Renal cortex interstitium (tissue), 11 donors: ENCODE data around the gene IFNK. TPM values are rescaled to one million over a fixed set of nuclear protein-coding genes. Genes with fewer than 3 reads are reported as not detected.

Source experiments
- DNase-seq, 11 donors: peaks; one replicate each; pipeline ENCODE4 v3.0.0-alpha.2; 2013; ENCODE audit warnings: low read depth in 9 of 11, low spot score in 4 of 11; ENCODE audit errors: extremely low read depth in 1 of 11
- polyA plus RNA-seq, 3 donors: library from polyadenylated mRNA; unstranded; fragments of 120-200 nt; gene quantifications; one replicate each; pipeline ENCODE4 v1.2.1, GENCODE V29; 2013; ENCODE audit not compliant: insufficient read length in 3 of 3

Gene IFNK
- polyA plus RNA-seq, 3 donors, result not detected

DNA sequence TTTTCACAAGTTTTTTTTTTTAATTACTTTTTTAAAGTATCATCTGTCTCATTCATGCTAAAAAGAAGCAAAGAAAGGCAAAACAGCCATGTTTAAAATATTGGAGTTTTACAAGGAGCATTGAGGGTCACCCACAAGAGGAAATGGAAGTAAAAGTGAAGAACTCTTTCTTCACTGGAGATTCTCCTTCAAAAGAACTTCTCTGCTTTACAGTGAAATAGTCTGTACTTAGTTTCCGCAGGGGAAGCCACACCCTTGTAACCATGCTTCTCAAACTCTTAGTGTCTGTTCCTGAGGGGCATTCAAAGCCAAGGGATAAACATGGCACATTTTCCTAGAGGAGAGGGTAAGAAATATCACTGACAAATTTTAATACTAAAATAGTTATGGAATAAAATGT, 40.6 kb downstream of the IFNK start:
- no peak for DNase-seq

DNA sequence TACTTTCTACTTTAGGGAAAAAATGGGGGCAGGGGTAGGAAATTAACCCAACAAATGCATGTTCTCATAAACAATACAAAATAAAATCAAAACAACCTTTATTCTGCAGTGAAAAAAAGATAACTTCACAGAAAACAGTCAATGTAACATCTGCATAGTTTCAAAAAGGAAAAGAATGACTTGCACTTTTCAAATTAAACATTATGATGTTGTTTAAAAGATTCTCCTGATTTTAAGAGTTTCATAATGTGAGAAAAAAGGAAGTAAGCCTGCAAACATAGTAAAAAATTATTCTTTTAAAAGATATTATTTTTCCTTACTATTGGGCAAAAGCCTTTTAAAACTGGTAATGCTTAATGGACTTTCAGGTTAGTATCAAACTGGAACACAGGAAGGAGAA, 41.6 kb downstream of the IFNK start:
- no peak for DNase-seq

DNA sequence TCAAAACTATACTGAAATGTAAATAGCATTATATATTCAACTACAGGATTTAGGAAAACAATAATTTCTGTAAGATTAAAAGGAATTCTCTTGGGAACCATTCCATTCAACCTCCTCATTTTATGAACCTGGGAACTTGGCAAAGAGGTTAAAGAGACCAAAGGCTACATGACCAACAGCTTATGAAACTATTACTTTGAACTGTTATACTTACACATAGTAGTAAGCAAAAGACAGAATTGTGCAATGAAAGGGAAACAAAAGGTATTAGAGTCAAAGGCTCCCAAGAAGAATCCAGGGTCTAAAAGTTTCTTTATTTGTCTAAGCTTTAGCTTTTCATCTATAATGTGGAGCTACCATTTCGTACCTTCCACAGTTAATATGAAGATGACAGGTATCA, 42.0 kb downstream of the IFNK start:
- DNase-seq, result no peak

DNA sequence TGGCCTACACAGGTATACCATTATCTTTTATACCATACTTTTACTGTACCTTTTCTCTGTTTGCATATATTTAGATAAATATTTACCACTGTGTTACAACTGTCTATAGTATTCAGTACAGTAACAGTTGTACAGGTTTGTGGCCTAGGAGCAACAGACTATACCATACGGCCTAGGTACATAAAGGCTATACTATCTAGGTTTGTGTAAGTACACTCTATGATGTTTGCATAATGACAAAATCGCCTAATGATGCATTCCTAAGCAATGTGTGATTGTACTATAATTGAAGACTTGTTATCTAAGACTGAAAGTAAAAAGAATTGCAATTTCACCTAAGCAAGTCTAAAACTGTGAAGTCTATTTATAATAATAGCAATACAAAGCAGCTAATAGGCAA, 45.3 kb downstream of the IFNK start:
- DNase-seq, result no peak

DNA sequence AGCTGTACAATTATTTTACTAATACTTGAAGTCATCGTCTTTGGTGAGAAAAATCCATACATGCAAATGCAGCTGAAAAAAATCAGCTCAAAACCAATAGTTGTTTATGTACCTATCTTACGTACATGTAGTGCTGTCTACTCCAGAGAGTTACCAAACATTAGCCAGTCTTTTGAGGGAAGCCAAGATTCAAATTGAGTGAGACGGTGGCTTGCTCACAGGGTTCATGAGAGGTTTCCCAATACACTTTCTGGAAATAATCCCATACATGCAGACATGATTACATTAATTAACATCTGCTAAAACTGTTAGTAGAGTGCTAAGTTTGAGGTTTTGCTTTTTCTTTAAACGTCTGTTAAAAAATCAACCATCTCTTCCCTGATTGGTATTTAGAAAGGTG, 46.9 kb downstream of the IFNK start:
- DNase-seq, result no peak

DNA sequence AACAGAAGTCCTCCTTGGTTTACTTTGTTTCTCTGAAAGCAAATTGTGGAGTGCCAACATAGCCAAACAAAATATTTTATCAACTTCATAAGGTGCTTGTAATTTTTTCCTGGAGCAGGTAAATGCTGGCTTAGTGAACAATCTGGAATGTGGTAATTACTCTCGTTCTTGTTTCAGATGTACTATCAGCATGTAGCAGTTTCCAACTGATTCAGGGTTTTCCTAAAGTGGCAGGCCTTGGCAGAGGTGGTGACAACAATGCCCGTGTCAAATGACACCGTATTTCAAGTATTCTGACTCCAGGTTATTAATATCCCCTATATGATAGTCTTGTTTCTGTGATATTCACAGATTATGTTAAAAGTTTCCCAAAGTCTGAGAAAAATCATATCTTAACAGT, 48.0 kb downstream of the IFNK start:
- DNase-seq, result peak in 1 of 11 donors; percentile 19

DNA sequence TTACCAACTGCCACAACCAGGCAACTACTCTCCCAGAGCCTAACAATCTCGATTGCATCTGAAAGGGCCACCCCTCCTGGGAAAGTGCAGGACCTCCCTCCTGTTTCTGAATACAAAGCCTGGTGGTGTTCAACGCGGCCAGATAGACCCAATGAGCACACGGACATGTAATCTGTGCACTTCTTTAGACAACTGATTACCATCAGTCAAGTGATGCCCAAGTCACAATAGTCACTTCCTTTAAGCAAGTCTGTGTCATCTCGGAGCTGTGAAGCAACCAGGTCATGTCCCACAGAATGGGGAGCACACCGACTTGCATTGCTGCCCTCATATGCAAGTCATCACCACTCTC, 48.5 kb downstream of the IFNK start:
- peak in 4 of 11 donors; percentile 26 to 56 (median 38) for DNase-seq

DNA sequence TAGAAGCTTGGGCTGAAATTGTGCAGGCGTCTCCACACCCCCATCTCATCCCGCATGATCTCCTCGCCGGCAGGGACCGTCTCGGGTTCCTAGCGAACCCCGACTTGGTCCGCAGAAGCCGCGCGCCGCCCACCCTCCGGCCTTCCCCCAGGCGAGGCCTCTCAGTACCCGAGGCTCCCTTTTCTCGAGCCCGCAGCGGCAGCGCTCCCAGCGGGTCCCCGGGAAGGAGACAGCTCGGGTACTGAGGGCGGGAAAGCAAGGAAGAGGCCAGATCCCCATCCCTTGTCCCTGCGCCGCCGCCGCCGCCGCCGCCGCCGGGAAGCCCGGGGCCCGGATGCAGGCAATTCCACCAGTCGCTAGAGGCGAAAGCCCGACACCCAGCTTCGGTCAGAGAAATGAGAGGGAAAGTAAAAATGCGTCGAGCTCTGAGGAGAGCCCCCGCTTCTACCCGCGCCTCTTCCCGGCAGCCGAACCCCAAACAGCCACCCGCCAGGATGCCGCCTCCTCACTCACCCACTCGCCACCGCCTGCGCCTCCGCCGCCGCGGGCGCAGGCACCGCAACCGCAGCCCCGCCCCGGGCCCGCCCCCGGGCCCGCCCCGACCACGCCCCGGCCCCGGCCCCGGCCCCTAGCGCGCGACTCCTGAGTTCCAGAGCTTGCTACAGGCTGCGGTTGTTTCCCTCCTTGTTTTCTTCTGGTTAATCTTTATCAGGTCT, 49.0 kb downstream of the IFNK start, which contains the start of gene C9orf72:
C9orf72 (minus strand) TSS at position 564 of the 716 bp plus-strand sequence. CDS start 6,361 bp downstream, outside the sequence.
- peak in 4 of 11 donors; percentile 48 to 62 (median 56) for DNase-seq

DNA sequence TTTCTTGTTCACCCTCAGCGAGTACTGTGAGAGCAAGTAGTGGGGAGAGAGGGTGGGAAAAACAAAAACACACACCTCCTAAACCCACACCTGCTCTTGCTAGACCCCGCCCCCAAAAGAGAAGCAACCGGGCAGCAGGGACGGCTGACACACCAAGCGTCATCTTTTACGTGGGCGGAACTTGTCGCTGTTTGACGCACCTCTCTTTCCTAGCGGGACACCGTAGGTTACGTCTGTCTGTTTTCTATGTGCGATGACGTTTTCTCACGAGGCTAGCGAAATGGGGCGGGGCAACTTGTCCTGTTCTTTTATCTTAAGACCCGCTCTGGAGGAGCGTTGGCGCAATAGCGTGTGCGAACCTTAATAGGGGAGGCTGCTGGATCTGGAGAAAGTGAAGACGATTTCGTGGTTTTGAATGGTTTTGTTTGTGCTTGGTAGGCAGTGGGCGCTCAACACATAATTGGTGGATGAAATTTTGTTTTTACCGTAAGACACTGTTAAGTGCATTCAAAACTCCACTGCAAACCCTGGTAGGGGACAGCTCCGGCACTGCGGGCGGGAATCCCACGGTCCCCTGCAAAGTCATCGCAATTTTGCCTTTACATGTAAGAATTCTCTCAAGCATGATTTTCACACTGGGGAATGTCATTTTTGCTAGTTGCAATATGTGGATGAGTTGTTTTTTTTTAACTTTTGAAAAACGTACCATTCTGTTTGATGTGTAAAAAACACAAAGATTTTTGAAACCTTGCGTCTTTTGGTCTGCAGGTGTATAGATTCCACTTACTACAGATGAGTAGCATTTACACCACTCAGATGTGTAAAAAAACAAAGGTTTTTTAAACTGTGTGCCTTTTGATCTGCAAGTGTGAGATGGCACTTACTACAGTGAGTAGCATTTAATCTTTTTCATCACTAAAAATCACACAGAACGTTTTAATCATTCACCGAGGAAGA, 49.8 kb downstream of the IFNK start:
- DNase-seq, result peak; percentile 89 to 99 (median 96)

Other genes starting within 250 kb of the IFNK start
- under 1 TPM; 0.24 to 0.62 (median 0.42) TPM for gene EQTN, start 227.1 kb upstream of the IFNK start, polyA plus RNA-seq
- 10 to 100 TPM; 22.6 to 25.6 (median 25.5) TPM for gene MOB3B, start 5.5 kb downstream of the IFNK start, polyA plus RNA-seq
- 10 to 100 TPM; 14.3 to 27.3 (median 25.2) TPM for gene C9orf72, start 49.2 kb downstream of the IFNK start, polyA plus RNA-seq